Stimulated activated CD4-positive, alpha-beta T cell treated with anti-CD3 and anti-CD28 coated beads, TNF-alpha, amount 100 ng/mL, for 4 hours (primary cell): ENCODE results near the gene HYDIN.
A peak's percentile ranks its signal among the peaks of the same experiment; 100 is the strongest.
"Not testable (repeated sequence)": the region's sequence is repeated elsewhere in the genome, so short reads cannot be mapped to it uniquely, and the experiment has no call there.

ENCODE experiments used
- DNase-seq, 3 experiments: peaks; one replicate each; pipeline ENCODE4 v3.0.0-alpha.2; 2020; ENCODE audit warnings: low read depth in 3 of 3

Gene HYDIN

GRCh38 chr16:70864698-70865097, 365.8 kb downstream of the HYDIN start:
- DNase-seq = not testable (repeated sequence)

- DNase-seq = not testable (repeated sequence)
Observed at GRCh38 chr16:70861996-70862395, 368.5 kb downstream of the HYDIN start.

- not testable (repeated sequence) for DNase-seq
Observed at GRCh38 chr16:70851299-70851698, 379.2 kb downstream of the HYDIN start.

DNA sequence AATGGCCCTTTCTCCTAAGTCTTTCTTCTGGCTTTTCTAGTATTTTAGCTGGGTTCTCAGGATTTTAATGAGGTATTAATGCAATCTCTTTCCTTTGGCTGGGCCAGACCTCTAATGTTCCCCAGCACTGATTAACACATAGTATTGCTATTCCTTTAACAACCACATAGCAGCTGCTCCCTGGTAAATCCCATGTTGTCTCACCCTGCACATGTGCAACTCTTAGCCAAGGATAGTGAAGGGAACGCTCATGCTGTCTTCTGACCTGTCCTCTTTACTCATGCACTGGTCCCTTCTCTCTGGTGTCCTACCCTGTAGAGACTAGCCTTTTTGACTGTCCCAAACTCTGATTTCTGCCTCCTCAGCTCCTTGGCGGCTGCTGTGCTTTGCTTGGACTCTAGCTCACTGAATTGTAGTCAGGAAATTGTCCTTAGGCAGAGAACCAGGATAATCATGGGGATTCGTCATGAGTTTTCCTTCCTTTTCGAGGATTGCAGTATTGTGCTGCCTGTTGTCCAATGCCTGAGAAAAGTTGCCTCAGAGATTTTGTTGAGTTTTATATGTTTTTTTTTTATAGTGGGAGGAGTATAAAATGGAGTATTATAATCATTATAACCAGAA, 406.9 kb downstream of the HYDIN start:
- not testable (repeated sequence) for DNase-seq

GRCh38 chr16:70822734-70823133, 407.8 kb downstream of the HYDIN start:
- DNase-seq = not testable (repeated sequence)

GRCh38 chr16:70818088-70818487, 412.4 kb downstream of the HYDIN start:
- not testable (repeated sequence) for DNase-seq

GRCh38 chr16:70809392-70810060, 421.0 kb downstream of the HYDIN start:
- DNase-seq = no peak

DNA sequence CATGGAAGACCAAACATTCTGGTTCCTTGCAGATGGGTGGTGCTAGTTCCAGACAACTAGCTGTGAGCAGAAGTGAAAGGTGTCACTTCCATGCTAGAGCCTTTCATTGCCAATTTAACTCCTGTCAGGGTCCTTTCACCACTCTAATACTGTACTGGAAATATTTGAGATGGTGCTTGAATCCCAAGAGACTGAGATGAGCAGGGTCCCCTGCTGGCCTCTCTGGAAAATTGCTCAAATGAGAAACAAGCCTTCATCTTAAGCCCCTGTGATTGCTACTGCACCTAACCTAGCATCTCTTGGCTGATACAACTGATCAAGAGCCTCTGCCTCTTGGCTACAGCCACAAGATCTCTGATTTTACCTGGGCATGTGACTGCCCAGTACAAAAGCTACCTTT, 422.2 kb downstream of the HYDIN start:
- no peak for DNase-seq

- DNase-seq = no peak
Observed at GRCh38 chr16:70805787-70806186, 424.7 kb downstream of the HYDIN start.

DNA sequence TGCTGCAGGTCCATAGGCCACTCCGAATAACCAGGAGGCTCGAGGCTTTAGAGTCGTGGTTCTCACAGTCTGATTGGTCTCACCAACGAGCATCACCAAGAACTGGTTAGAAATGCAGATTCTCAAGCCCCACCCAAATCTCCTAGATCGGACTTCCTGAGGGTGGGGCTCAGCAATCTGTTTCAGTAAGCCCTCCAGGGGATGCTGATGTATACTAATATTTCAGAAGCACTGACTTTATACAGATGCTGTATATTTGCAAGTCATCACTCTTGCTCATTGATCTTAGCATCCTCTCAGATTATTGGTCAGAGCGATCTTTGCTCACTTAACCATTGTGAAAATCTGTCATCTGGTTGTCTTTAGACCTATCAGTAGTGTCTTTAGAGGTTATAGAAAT, 425.1 kb downstream of the HYDIN start:
- no peak for DNase-seq

DNA sequence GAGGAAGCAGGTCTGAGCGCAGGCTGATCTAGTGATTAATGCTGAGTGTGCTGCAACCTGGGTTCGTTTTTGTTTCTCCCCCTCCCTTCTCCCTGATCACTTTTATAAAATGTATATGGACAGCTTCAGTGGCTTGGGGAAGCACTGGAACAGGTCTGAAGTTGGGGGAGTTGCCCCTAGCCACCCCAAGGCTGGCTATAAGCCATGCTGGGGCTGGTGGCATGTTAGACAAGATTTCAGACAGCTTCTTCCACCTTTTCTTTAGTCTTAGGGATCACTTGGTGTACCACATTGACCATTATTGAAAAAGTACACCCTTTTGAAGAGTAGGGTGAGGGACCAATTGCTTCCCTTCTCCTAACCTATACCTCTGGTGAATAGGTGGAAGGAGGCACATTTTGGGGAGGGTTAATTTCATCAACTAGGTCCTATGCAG, 425.8 kb downstream of the HYDIN start:
- no peak for DNase-seq

GRCh38 chr16:70804153-70804733, 426.3 kb downstream of the HYDIN start:
- DNase-seq = no peak

- no peak for DNase-seq
Observed at GRCh38 chr16:70803319-70803718, 427.2 kb downstream of the HYDIN start.

DNA sequence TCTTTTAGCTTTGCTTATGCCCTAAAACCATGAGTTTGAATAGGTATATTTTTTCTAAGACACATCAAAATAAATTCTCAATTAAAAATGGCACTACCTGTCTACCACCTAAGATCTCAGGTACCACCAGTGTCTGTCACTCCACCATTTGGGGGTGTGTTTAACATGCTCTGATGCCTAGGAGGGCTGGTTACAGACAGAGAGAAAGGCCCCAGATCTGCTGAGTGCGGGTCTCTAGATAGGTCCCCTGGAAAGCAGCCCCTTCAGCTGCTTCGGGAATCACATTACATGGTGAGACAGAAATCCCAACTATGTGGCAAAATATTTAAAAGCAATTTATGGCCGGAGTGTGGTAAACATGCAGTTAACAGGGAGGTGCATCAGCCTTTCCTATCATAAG, 428.9 kb downstream of the HYDIN start:
- DNase-seq = no peak

DNA sequence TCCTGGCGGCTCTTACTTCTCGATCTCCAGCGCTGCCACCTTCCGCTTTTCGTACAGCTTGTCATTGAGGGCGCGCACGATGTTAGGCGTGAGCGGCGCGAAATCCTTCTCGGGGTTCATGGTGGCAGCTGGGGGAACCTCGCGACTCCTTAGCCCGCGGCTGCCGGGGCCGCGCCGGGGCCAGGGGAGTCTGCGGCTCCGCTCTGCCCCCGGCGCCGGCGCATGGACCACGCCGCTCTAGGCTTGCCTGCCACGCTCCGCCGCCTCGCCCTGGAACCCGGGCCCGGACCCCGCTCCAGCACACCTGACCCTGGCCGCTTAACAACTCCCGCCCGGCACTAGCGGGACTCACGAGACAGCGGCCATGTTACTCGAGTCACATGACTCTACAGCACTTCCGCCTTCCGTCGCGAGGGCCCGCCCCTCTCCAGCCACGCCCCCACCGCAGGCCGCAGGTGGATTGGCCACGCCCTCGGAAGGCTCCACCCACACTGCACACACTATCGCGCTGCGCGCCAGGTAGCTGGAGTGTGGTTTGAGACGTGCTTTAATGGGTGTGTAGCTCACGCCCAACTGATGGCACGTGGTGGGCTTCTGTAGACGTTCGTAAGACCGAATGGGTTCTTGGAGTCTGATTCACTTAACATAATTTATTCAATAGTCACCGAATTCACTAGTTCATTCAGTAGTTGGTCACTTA, 429.6 kb downstream of the HYDIN start, which contains the start of gene VAC14:
VAC14 (minus strand) TSS at position 378 of the 700 bp plus-strand sequence; CDS start at position 120, 258 bp downstream.
- peak; percentile 95 to 96 (median 95) for DNase-seq

DNA sequence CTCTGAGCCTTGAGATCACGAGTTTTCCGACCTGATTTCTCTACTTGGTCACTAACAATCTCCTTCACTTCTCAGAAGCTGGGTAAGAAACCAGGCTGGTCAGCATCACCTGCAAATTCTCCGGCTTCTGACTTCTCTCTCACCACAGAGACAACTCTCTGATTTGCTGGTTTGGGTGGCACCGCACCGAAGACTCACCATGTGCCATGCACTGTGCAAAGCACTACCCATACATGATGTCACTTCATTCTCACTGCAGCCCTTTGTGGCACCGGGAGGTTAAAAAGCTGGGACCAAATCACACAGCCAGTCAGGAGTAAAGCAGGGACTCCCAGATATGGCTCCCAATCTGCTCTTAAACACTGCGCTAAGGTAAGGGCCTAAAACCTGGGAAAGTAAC, 430.2 kb downstream of the HYDIN start:
- no peak for DNase-seq

DNA sequence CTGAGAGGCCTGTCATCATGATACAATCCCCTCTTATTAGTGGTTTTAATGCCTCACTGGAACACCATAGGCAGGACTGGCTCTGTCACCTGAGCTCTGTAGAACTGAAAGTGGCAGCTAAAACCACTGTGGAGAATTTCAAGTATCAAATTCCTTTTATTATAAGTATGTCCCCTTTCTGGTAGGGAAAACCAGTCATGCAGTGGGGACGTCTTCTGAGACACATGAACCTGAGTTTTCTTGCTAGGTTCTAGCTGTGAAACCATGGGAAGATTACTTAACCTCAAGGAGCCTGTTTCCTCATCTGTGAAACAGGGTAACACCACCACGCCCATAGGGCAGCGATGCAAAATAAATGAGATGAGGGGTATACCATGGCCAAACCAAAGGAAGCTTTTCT, 434.2 kb downstream of the HYDIN start:
- DNase-seq = no peak

- no peak for DNase-seq
Observed at GRCh38 chr16:70795296-70795912, 435.1 kb downstream of the HYDIN start.

- no peak for DNase-seq
Observed at GRCh38 chr16:70793851-70794502, 436.5 kb downstream of the HYDIN start.

DNA sequence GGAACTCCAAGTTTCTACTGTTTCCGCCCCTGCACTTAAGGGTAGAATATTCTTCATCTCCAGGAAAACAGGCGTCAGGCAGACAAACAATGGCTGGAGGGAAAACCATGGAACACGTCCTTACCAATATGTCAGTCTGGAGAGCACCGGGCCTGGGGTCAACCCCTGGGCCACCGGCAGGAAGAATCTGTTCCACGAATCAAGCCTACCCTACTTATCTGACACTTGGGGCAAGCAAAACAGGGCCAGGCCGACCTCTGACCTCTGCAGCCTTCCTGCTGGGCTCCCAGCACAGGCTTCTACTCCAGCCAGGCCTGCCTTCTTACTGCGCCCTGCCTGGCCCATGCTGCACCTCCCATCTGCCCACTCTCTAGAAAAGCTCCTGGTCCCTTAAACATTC, 439.7 kb downstream of the HYDIN start:
- DNase-seq = no peak
